Esophagus squamous epithelium (tissue), 4 donors: Measurements from ENCODE around the gene NKRF.

ENCODE experiments used
- CTCF ChIP-seq, 6 experiments: fragments of 450-650 bp in 4 of 6; fragments of 200-600 bp in 2 of 6; sonication (generic) in 2 of 6; IDR thresholded peaks; one replicate each; pipeline ENCODE4 v1.5.1; 2016 to 2019; ENCODE audit warnings: antibody characterized with exemption in 6 of 6, mild to moderate bottlenecking in 4 of 6, moderate library complexity in 4 of 6
- POLR2A ChIP-seq, 4 donors: fragments of 450-650 bp; IDR thresholded peaks; one replicate each; pipeline ENCODE4 v1.6.1; 2017; ENCODE audit warnings: antibody characterized with exemption in 4 of 4, mild to moderate bottlenecking in 4 of 4, moderate library complexity in 3 of 4

DNA sequence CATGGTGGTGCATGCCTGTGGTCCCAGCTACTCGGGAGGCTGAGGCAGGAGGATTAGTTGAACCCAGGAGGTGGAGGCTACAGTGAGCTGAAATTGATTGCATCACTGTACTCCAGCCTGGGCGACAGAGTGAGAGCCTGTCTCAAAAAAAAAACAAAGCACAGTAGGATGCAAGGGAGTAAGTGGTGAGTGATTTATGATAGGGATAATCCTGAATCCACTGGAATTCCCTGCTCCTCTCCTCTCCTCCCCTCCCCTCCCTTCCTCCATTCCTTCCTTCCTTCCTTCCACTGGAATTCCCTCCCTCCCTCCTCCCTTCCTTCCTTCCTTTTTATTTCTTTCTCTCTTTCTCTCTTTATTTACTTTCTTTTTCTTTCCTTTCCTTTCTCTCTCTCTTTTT lies 40.9 kb upstream of the NKRF start:
- TF ChIP-seq CTCF (IDR thresholded peaks at IDR 0.05) (no peak), POLR2A (IDR thresholded peaks at IDR 0.05) (no peak)
